Activated CD4-positive, alpha-beta T cell treated with anti-CD3 and anti-CD28 coated beads for 36 hours (primary cell): ENCODE results near the gene CBFA2T3. TPM values are rescaled to one million over a fixed set of nuclear protein-coding genes. Genes with fewer than 3 reads are reported as not detected.

Experiments
- ATAC-seq: fragments of 200-7000 bp; cut with Tn5 transposase; one replicate; pipeline ENCODE4 v1.10.0; 2021; ENCODE audit warnings: mild to moderate bottlenecking, moderate library complexity
- CTCF ChIA-PET: fragments of 350-600 bp; sonication (Branson Sonifier 250); formaldehyde crosslinking; loops from one replicate; lab custom pipeline; 2021; ENCODE audit warnings: antibody characterized with exemption; lab: Charles Lee
- POLR2A ChIA-PET: fragments of 350-600 bp; sonication (Branson Sonifier 250); formaldehyde crosslinking; loops from one replicate; lab custom pipeline; 2021; ENCODE audit warnings: antibody characterized with exemption, inconsistent platforms; lab: Charles Lee
- DNase-seq: peaks from one replicate; pipeline ENCODE4 v3.0.0-alpha.2; 2020
- H3K27ac Mint-ChIP-seq: one replicate; pipeline ENCODE4 v1.8.0; 2021; ENCODE audit warnings: mixed read lengths
- H3K27me3 Mint-ChIP-seq: one replicate; pipeline ENCODE4 v1.8.0; 2021; ENCODE audit warnings: mixed read lengths
- H3K36me3 Mint-ChIP-seq: one replicate; pipeline ENCODE4 v1.8.0; 2021; ENCODE audit warnings: low read depth, mixed read lengths
- H3K4me1 Mint-ChIP-seq: one replicate; pipeline ENCODE4 v1.8.0; 2021; ENCODE audit warnings: mixed read lengths
- H3K4me3 Mint-ChIP-seq: one replicate; pipeline ENCODE4 v1.8.0; 2021; ENCODE audit warnings: mild to moderate bottlenecking, moderate library complexity, mixed read lengths
- H3K9me3 Mint-ChIP-seq: one replicate; pipeline ENCODE4 v1.8.0; 2021; ENCODE audit warnings: low read depth, mixed read lengths
- intact Hi-C, 2 experiments: fragments of 100-400 bp; cut with DNase I in 1 of 2; cut with micrococcal nuclease in 1 of 2; formaldehyde crosslinking; loops; one replicate each; pipeline versions ENCODE4 v1.14.2 to v1.15.1; 2022 to 2024; cut with DNase I, micrococcal nuclease
- total RNA-seq, 2 experiments: library from RNA; stranded (reverse); gene quantifications; one replicate each; pipeline ENCODE4 v1.2.3, GENCODE V29; 2021

CBFA2T3 gene
- total RNA-seq, 2 experiments from 2014 or later: 0.30 to 0.34 TPM

DNA sequence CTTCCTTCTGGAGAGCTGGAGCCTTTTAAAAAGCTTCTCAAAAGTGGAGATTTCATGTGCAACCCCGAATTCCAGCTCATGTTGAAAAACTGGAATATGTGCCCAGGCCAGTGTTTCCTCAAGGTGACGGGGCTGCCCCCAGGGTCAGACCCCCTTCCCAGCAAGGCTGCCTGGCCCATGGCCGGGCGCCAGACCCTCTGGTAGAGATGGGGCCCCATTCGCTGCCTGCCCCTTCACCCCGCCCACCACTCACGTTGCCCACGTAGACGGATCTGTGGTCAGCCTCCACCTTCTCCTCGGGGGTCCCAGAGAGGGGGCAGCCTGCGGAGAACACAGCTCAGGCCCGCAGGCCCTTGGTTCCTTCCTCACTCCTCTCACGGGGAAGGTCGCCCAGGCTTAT is 111.7 kb downstream of the CBFA2T3 start:
- intact Hi-C loops: no loop called here

DNA sequence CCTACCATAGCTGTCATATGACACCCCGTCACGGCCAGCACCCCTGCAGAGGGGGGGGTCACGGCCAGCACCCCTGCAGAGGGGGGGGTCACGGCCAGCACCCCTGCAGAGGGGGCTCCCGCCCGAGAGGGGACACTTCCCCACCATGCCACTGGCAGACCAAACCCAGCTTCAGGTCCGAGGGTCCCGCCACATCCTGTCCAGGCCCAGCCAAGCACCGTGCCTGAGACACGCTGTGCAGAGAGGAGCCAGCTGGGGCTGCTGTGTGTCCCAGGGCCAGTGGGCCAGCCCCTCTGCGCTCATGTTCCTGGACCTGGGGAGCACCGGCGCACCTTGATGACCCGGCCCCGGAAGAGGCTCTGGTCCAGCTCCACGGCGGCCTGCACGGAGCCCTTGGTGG is 112.5 kb downstream of the CBFA2T3 start:
- Mint-ChIP-seq H3K4me1 (no peaks in the 10 kb centered on the region), H3K9me3 (no peaks in the 10 kb centered on the region), H3K27ac (no peak overlapping the region), H3K36me3 (peaks cover 10% of the 10 kb centered on the region), H3K27me3 (no peaks in the 10 kb centered on the region), H3K4me3 (no peak overlapping the region)
- POLR2A ChIA-PET: no interaction called here
- ATAC-seq (no peak), DNase-seq (no peak)
- CTCF ChIA-PET: no interaction called here
- intact Hi-C loops: no loop called here

More for the DNA sequence above, 111.7 kb downstream of the CBFA2T3 start:
- CTCF ChIA-PET: no interaction called here
- ATAC-seq (no peak), DNase-seq (no peak)
- H3K9me3 Mint-ChIP-seq: no peaks in the 10 kb centered on the region
- no peaks in the 10 kb centered on the region for H3K27me3 Mint-ChIP-seq
- H3K36me3 Mint-ChIP-seq: peaks cover 7% of the 10 kb centered on the region
- POLR2A ChIA-PET: no interaction called here
- H3K4me1 Mint-ChIP-seq: no peaks in the 10 kb centered on the region
- H3K4me3 Mint-ChIP-seq: no peak overlapping the region
- H3K27ac Mint-ChIP-seq: no peak overlapping the region

DNA sequence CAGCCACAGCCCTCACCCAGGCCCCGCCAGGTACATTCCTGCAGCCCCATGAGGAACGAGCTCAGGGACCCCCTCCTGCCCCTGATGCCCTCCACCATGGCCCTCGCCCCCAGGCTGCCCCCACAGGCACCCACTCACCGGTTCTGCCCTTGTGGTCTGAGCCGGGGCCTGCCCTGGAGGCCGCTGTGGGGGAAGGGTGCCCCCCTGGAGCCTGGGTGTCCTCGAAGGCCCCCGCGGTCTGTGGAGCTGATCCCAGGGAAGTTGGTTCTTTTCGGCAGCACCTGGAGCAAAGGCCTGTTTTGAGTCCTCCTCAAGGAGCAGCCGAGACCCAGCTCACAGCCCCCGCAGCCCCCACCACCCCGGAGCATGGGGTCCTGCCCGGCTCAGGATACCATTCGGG is 112.9 kb downstream of the CBFA2T3 start:
- H3K4me3 Mint-ChIP-seq: no peak overlapping the region
- POLR2A ChIA-PET: no interaction called here
- intact Hi-C loops: no loop called here

DNA sequence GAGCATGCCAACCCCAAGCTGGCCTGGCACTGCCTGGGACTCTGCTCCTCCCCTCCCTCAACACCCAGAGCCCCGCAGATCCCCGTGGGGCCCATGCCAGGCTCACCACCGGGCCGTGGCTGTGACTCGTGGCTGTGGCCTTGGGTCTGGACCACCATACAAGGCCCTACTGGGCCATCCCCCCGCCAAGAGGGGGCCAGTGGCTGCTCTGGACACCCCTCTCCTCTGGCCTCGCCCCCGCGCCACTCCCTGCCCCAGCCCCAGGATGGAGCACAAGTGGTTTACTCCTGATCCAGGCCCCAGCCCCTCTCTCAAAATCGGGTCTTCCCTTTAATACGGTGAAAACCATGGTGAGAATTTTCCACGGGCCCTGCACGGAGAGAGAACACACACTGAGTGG is 113.6 kb downstream of the CBFA2T3 start:
- no peak overlapping the region for H3K27ac Mint-ChIP-seq
- no peaks in the 10 kb centered on the region for H3K9me3 Mint-ChIP-seq
- H3K36me3 Mint-ChIP-seq: peaks cover 12% of the 10 kb centered on the region
- ATAC-seq (no peak), DNase-seq (no peak)
- ChIA-PET CTCF (interaction anchor here (0.7 kb wide), 1 partner anchor 64 kb away, joined by 3 read pairs; no protein-coding TSS in a partner anchor), POLR2A (no interaction called here)
- peaks cover 4% of the 10 kb centered on the region for H3K4me1 Mint-ChIP-seq
- H3K4me3 Mint-ChIP-seq: no peak overlapping the region
- intact Hi-C loops: no loop called here
- no peaks in the 10 kb centered on the region for H3K27me3 Mint-ChIP-seq

More for the DNA sequence above, 112.9 kb downstream of the CBFA2T3 start:
- no peak for DNase-seq
- Mint-ChIP-seq H3K9me3 (no peaks in the 10 kb centered on the region), H3K27ac (no peak overlapping the region), H3K4me1 (peaks cover 1% of the 10 kb centered on the region), H3K27me3 (no peaks in the 10 kb centered on the region), H3K36me3 (peaks cover 12% of the 10 kb centered on the region)
- CTCF ChIA-PET: interaction anchor here (0.7 kb wide), 1 partner anchor 64 kb away, joined by 3 read pairs; no protein-coding TSS in a partner anchor
- ATAC-seq: no peak

DNA sequence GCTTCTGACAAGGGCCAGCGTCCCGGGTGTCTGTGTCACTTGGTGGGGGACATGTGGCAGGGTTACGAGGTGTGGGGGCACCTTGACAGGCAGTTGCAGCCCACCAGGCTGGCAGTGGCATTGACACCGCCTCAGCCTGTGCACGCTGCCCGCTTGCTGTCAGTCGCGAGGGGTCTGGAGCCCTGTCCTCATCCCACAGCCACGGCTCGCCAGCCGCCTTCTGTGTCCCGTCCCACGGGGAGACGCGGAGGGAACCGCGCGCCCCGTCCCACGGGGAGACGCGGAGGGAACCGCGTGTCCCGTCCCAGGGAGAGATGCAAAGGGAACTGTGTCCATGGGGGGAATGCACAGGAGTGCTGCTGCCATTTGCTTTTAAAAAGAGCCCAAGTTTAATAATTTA is 114.0 kb downstream of the CBFA2T3 start:
- Mint-ChIP-seq H3K9me3 (no peaks in the 10 kb centered on the region), H3K36me3 (peaks cover 13% of the 10 kb centered on the region), H3K4me1 (peaks cover 9% of the 10 kb centered on the region), H3K27me3 (no peaks in the 10 kb centered on the region), H3K4me3 (no peak overlapping the region), H3K27ac (no peak overlapping the region)
- no peak for DNase-seq
- no peak for ATAC-seq
- ChIA-PET CTCF (no interaction called here), POLR2A (no interaction called here)
- intact Hi-C loops: no loop called here

DNA sequence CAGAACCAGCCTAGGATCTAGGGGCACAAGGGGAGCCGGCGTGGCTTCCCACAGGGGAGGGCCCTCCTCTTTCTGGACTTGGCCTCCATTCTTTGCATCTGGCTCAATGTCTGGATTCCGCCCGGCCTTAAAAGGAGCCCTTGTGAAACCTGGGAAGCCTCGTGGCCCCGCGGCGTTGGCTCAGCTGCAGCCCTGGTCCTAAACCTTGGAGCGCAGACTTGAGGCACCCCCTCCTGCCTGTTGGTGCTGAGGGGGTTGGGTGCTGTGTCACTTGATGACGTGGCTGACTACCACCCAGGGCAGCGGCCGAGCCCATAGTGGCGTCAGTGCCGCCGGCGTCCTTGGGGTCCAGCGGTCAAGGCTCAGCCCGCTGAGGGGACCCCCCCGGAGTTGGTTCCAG is 115.6 kb downstream of the CBFA2T3 start:
- H3K27me3 Mint-ChIP-seq: no peaks in the 10 kb centered on the region
- peaks cover 13% of the 10 kb centered on the region for H3K4me1 Mint-ChIP-seq
- H3K4me3 Mint-ChIP-seq: no peak overlapping the region
- no peaks in the 10 kb centered on the region for H3K9me3 Mint-ChIP-seq
- H3K27ac Mint-ChIP-seq: no peak overlapping the region
- DNase-seq: no peak
- CTCF ChIA-PET: no interaction called here
- POLR2A ChIA-PET: no interaction called here
- H3K36me3 Mint-ChIP-seq: peaks cover 17% of the 10 kb centered on the region
- ATAC-seq: no peak
- intact Hi-C loops: no loop called here

DNA sequence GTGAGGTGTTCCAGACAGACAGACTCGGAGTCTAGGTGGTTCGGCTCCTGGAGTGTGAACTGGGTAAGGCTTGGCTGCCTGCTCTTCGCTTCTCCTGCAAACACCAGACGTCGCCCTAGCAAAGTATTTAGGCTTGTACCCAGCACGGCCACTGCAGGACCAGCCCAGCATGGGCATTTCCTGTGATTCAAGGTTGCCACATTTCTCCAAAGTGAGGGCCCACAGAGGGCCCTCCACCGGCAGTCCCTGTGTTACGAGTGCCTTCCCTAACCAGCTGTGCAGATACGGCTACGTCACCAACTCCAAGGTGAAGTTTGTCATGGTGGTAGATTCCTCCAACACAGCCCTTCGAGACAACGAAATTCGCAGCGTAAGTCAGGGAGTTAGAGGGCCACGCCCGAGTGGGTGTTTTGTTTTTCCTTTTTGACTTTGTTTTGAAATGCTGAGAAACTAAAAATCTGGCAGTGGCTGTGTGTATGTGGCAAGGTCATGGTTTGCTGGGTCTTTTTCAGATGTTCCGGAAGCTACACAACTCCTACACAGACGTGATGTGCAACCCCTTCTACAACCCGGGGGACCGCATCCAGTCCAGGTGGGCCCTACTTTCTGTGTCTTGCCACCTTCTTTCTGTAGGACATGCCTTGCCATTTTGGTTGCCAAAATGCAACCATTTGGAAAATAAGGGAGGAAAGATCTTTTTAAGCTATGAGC is 117.5 kb downstream of the CBFA2T3 start:
- H3K4me3 Mint-ChIP-seq: no peak overlapping the region
- POLR2A ChIA-PET: no interaction called here

DNA sequence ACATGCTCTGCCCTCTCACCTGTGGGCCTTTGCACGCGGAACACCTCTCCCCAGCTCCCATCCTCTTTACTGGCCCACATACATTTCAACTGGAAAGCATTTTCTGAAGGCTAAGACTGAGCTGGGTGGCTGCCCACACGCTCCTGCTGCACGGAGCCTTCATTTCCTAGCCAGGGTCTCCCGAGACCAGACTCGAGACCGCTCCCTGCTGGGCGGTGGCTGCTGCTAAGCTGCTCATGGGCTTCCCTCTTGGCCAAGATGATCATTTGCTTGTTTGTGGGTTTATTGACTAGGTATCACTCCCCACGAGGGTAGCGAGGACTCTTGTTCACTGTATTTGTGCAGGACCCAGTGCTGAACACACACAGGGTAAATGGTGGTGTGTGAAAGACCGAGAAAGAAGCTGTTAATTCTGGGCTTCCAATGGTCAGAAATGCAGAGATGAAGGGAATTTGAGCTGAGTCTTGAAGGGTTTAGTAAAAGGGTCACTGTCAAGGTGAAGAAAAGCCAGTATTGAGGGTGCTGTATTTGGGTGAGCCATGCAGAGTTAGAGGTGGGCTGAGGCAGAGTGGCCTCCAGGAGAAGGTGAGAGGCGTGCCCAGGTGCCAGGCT is 119.2 kb downstream of the CBFA2T3 start:
- CTCF ChIA-PET: interaction anchor here (0.6 to 4.3 kb wide), 17 partner anchors 16 to 408 kb away, joined by 3 to 22 read pairs (median 3); partner anchors contain the start of genes APRT and CDH15
- POLR2A ChIA-PET: interaction anchor here (0.7 to 0.9 kb wide), 2 partner anchors 46 to 609 kb away, joined by 3 to 5 read pairs; partner anchors contain the start of gene APRT
- intact Hi-C loops: loop anchor here (1.0 to 10.0 kb wide), 25 partner anchors 42 to 1014 kb away; partner anchors contain the start of genes CDH15 (in 1 of the 2), CDK10 (in 1 of the 2), CDT1 (in 1 of the 2) and CHMP1A (in 1 of the 2)

More for the DNA sequence above, 117.5 kb downstream of the CBFA2T3 start:
- Mint-ChIP-seq H3K27ac (no peak overlapping the region), H3K9me3 (no peaks in the 10 kb centered on the region), H3K36me3 (peaks cover 17% of the 10 kb centered on the region), H3K4me1 (peaks cover 22% of the 10 kb centered on the region), H3K27me3 (no peaks in the 10 kb centered on the region)
- ATAC-seq (no peak), DNase-seq (no peak)
- CTCF ChIA-PET: interaction anchor here (4.3 kb wide), 1 partner anchor 48 kb away, joined by 22 read pairs; the partner anchor contains the start of gene APRT
- intact Hi-C loops: loop anchor here (5.0 to 10.0 kb wide), 3 partner anchors 238 to 1013 kb away; partner anchors contain the start of gene TCF25 (in 1 of the 2)

DNA sequence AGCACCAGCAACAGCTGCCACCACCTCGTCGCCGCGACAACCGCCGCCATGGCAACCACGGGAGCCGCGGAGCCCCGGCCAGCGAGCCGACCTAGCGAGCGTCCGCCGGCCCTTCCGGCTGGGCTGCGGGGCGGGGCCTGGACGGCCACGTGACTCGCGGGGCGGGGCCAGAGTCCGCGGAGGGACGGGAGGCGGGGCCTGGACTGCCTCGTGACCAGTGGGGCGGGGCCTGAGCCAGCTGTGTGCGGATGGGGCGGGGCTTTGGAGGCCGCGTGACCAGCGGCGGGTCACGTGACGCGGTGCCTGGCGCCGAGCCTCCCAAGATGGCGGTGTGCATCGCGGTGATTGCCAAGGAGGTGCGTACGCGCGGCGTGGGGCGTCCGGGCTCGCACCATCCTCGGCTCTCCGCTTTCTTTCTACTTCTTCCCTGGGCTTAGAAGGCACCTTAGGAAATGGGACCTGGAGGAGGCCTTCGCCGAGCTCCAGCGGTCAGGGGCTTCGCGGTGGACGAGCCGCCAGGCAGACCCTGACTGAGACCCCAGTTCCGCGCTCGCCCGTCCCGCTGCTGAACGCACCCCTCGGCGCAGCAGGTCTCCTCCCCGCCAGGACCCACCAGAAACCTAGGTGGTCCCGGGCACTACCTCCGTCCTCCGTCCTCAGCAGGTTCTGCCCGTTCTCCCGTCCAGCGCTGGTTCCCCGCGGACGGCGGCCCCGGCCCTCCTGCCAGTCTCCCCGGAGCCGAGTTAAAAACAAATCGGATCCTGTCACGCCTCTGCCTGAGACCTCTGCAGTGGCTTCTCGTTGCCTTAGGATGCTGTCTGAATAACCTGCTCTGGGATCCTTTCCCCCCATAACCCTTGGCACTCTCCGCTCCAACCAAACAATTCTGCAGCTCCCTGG is 119.9 kb downstream of the CBFA2T3 start, which contains the start of the genes GALNS and TRAPPC2L:
TSS of gene GALNS (minus strand) at position 120 of the 900 bp plus-strand sequence. CDS start at position 50, 70 bp downstream.
TSS of gene TRAPPC2L (plus strand) at position 300 of the 900 bp plus-strand sequence. CDS start at position 324, 24 bp downstream.
- peak; percentile 93 for ATAC-seq
- CTCF ChIA-PET: interaction anchor here (0.6 to 4.3 kb wide), 13 partner anchors 41 to 409 kb away, joined by 3 to 22 read pairs (median 4); partner anchors contain the start of genes APRT and CDH15
- intact Hi-C loops: loop anchor here (1.0 to 10.0 kb wide), 25 partner anchors 41 to 1015 kb away; partner anchors contain the start of genes CDH15 (in 1 of the 2), CDK10 (in 1 of the 2), CDT1 (in 1 of the 2) and CHMP1A (in 1 of the 2)
- Mint-ChIP-seq H3K27me3 (no peaks in the 10 kb centered on the region), H3K36me3 (peaks cover 17% of the 10 kb centered on the region), H3K4me1 (peaks cover 22% of the 10 kb centered on the region), H3K9me3 (no peaks in the 10 kb centered on the region), H3K4me3 (peak within 1 kb of the TSS; percentile 100), H3K27ac (peak within 1 kb of the TSS; percentile 97)
- POLR2A ChIA-PET: interaction anchor here (0.6 to 0.9 kb wide), 2 partner anchors 45 to 336 kb away, joined by 3 to 5 read pairs; partner anchors contain the start of gene APRT
- peak; percentile 100 for DNase-seq

More for the DNA sequence above, 119.2 kb downstream of the CBFA2T3 start:
- Mint-ChIP-seq H3K9me3 (no peaks in the 10 kb centered on the region), H3K36me3 (peaks cover 17% of the 10 kb centered on the region), H3K4me1 (peaks cover 22% of the 10 kb centered on the region), H3K27me3 (no peaks in the 10 kb centered on the region), H3K4me3 (peak overlapping the region; percentile 100), H3K27ac (peak overlapping the region; percentile 97)
- ATAC-seq (peak; percentile 65), DNase-seq (peak; percentile 87)

DNA sequence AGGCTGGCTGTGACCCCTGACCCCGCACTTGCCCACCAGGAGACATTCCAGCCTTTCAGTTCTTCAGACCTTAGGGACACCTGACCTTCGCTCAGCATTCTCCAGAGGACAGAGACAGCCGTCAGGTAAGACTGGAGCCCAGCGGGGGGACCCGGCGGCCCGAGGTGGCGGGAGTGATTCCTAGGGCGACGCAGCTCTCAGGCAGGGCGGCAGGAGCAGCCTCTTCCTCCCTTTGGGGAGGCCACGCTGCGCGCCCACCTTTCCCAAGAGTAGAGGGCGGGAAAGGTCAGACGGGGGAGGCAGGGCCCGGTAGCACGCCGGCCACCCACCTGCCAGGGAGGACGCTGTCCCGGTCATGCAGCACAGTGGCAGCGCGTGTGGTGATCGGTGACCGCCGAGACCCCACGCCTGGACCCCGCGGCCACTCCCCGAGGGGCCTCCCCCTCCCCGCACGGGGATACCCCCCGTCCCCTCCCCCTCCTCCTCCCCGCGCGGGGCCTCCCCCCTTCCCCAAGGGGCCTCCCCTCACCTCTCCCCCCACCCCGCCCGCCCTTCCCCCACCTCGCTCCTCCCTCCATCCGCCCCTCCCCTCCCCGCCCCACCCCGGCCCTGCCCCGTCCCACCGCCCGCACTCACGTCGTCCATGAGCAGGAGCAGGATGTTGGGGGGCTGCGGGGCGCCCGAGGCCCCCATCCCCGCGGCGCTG is 120.7 kb downstream of the CBFA2T3 start:
- DNase-seq: no peak
- Mint-ChIP-seq H3K9me3 (no peaks in the 10 kb centered on the region), H3K4me1 (peaks cover 22% of the 10 kb centered on the region), H3K4me3 (peak overlapping the region; percentile 100), H3K27ac (no peak overlapping the region), H3K36me3 (peaks cover 16% of the 10 kb centered on the region), H3K27me3 (no peaks in the 10 kb centered on the region)
- ChIA-PET CTCF (interaction anchor here (1.2 to 4.3 kb wide), 3 partner anchors 41 to 336 kb away, joined by 3 to 22 read pairs (median 17); partner anchors contain the start of gene APRT), POLR2A (interaction anchor here (0.6 kb wide), 1 partner anchor 336 kb away, joined by 3 read pairs; no protein-coding TSS in a partner anchor)
- ATAC-seq: peak; percentile 40
- intact Hi-C loops: loop anchor here (2.0 to 10.0 kb wide), 8 partner anchors 43 to 1016 kb away; partner anchors contain the start of genes CDT1 (in 1 of the 2), SPATA2L (in 1 of the 2) and TCF25 (in 1 of the 2)
